Left renal cortex interstitium (tissue), 4 donors: ENCODE measurements around the gene ANXA2R. TPM values are rescaled to one million over a fixed set of nuclear protein-coding genes. Genes with fewer than 3 reads are reported as not detected.
"Not testable (repeated sequence)": the region's sequence is repeated elsewhere in the genome, so short reads cannot be mapped to it uniquely, and the experiment has no call there.

Experiments
- DNase-seq, 4 donors: peaks; one replicate each; pipeline ENCODE4 v3.0.0-alpha.2; 2013; ENCODE audit warnings: low read depth in 4 of 4, low spot score in 2 of 4, missing footprints in 1 of 4
- polyA plus RNA-seq, 4 donors: library from polyadenylated mRNA; unstranded; fragments of 120-200 nt; gene quantifications; one replicate each; pipeline ENCODE4 v1.2.1, GENCODE V29; 2013; ENCODE audit not compliant: insufficient read length in 4 of 4

The ANXA2R gene
- polyA plus RNA-seq, 4 donors = 1.2 to 1.5 (median 1.3) TPM

- no peak for DNase-seq
Observed at GRCh38 chr5:43036856-43037635, 3.1 kb downstream of the ANXA2R start.

GRCh38 chr5:43036409-43036808, 3.7 kb downstream of the ANXA2R start:
- no peak for DNase-seq

- DNase-seq = no peak
Observed at GRCh38 chr5:43034591-43034968, 5.5 kb downstream of the ANXA2R start.

- DNase-seq = no peak
Observed at GRCh38 chr5:43033841-43034590, 6.1 kb downstream of the ANXA2R start.

GRCh38 chr5:43027054-43027785, 12.9 kb downstream of the ANXA2R start:
- no peak for DNase-seq

- DNase-seq = not testable (repeated sequence)
Observed at GRCh38 chr5:43025184-43025950, 14.8 kb downstream of the ANXA2R start.

GRCh38 chr5:43024217-43024616, 15.9 kb downstream of the ANXA2R start:
- DNase-seq = no peak

GRCh38 chr5:43021151-43021550, 19.0 kb downstream of the ANXA2R start:
- no peak for DNase-seq

GRCh38 chr5:43020399-43020746, 19.7 kb downstream of the ANXA2R start:
- DNase-seq = no peak

- DNase-seq = no peak
Observed at GRCh38 chr5:43019614-43020398, 20.3 kb downstream of the ANXA2R start.

GRCh38 chr5:43019291-43019613, 20.9 kb downstream of the ANXA2R start:
- DNase-seq = no peak

GRCh38 chr5:43017428-43017815, 22.7 kb downstream of the ANXA2R start:
- no peak for DNase-seq

- DNase-seq = no peak
Observed at GRCh38 chr5:43016217-43016779, 23.8 kb downstream of the ANXA2R start.

GRCh38 chr5:43014522-43014921, 25.6 kb downstream of the ANXA2R start:
- DNase-seq = no peak

GRCh38 chr5:43010935-43011315, 29.2 kb downstream of the ANXA2R start:
- no peak for DNase-seq

GRCh38 chr5:43008363-43009153, 31.6 kb downstream of the ANXA2R start:
- peak in 1 of 4 donors; percentile 79 for DNase-seq

GRCh38 chr5:43007911-43008362, 32.2 kb downstream of the ANXA2R start:
- DNase-seq = peak in 1 of 4 donors; percentile 34

- peak in 1 of 4 donors; percentile 72 for DNase-seq
Observed at GRCh38 chr5:43007246-43007910, 32.7 kb downstream of the ANXA2R start.
